GM23248 (cell line): ENCODE data around the gene QDPR. TPM values are rescaled to one million over a fixed set of nuclear protein-coding genes. Genes with fewer than 3 reads are reported as not detected.

ENCODE experiments used
- DNase-seq: peaks from one replicate; pipeline ENCODE4 v3.0.0-alpha.2; 2015
- H2AFZ ChIP-seq: fragments of 200-600 bp; sonication (generic); 2 replicates; pipeline ENCODE4 v1.6.1; 2016; ENCODE audit warnings: antibody characterized with exemption
- H3F3A ChIP-seq: fragments of 200-600 bp; sonication (generic); 2 replicates; pipeline ENCODE4 v1.6.1; 2016; ENCODE audit warnings: mild to moderate bottlenecking, antibody characterized with exemption, mixed run types; ENCODE audit not compliant: insufficient read depth
- H3K27ac ChIP-seq: fragments of 200-600 bp; sonication (generic); 2 replicates; pipeline ENCODE4 v1.5.1; 2016; ENCODE audit warnings: mild to moderate bottlenecking
- H3K27me3 ChIP-seq: fragments of 200-600 bp; sonication (generic); replicated peaks from 2 replicates; pipeline ENCODE4 v1.6.1; 2016; ENCODE audit warnings: mild to moderate bottlenecking; ENCODE audit not compliant: insufficient read depth
- H3K36me3 ChIP-seq: fragments of 200-600 bp; sonication (generic); 2 replicates; pipeline ENCODE4 v1.6.1; 2016; ENCODE audit warnings: low read depth, mild to moderate bottlenecking
- H3K4me1 ChIP-seq: fragments of 200-600 bp; sonication (generic); 2 replicates; pipeline ENCODE4 v1.6.1; 2016; ENCODE audit warnings: mild to moderate bottlenecking; ENCODE audit not compliant: insufficient read depth
- H3K4me2 ChIP-seq: fragments of 200-600 bp; sonication (generic); one replicate; pipeline ENCODE4 v1.6.1; 2016; ENCODE audit warnings: mild to moderate bottlenecking; ENCODE audit not compliant: unreplicated experiment
- H3K4me3 ChIP-seq: fragments of 200-600 bp; sonication (generic); 2 replicates; pipeline ENCODE4 v1.5.1; 2016; ENCODE audit warnings: mild to moderate bottlenecking
- H3K79me2 ChIP-seq: fragments of 200-600 bp; sonication (generic); 2 replicates; pipeline ENCODE4 v1.6.1; 2016; ENCODE audit warnings: mild to moderate bottlenecking; ENCODE audit not compliant: insufficient read depth
- H3K9ac ChIP-seq: fragments of 200-600 bp; sonication (generic); 2 replicates; pipeline ENCODE4 v1.6.1; 2016; ENCODE audit warnings: mild to moderate bottlenecking
- H3K9me2 ChIP-seq: fragments of 200-600 bp; sonication (generic); 2 replicates; pipeline ENCODE4 v1.6.1; 2016; ENCODE audit warnings: mixed run types, mild to moderate bottlenecking, moderate library complexity; ENCODE audit not compliant: insufficient read depth
- H3K9me3 ChIP-seq: fragments of 200-600 bp; sonication (generic); one replicate; pipeline ENCODE4 v1.6.1; 2017; ENCODE audit warnings: low read depth
- H4K20me1 ChIP-seq: fragments of 200-600 bp; sonication (generic); 2 replicates; pipeline ENCODE4 v1.6.0; 2016; ENCODE audit not compliant: insufficient read depth
- EZH2 ChIP-seq: fragments of 200-600 bp; sonication (generic); IDR thresholded peaks from 2 replicates; pipeline ENCODE4 v1.6.1; 2018; ENCODE audit warnings: antibody characterized with exemption, mild to moderate bottlenecking; ENCODE audit not compliant: insufficient read depth, poor library complexity, severe bottlenecking
- EZH2phosphoT487 ChIP-seq: fragments of 200-600 bp; sonication (generic); IDR thresholded peaks from 2 replicates; pipeline ENCODE4 v1.6.1; 2018; ENCODE audit warnings: antibody characterized with exemption, moderate library complexity, mild to moderate bottlenecking, low read depth; ENCODE audit not compliant: insufficient read depth
- WGBS, 2 experiments: methylation state at CpG; one replicate each; pipeline ENCODE4 v1.1.6; 2015 to 2017; ENCODE audit warnings: low lambda C conversion rate in 2 of 2, low coverage in 1 of 2; ENCODE audit errors: missing lambda C conversion rate in 2 of 2; 5-methylcytosine and 5-hydroxymethylcytosine counted together
- in situ Hi-C: fragments of 300-500 bp; cut with MboI; formaldehyde crosslinking; loops from 2 replicates; pipeline ENCODE4 v1.15.0; 2020
- polyA plus RNA-seq: library from polyadenylated mRNA; unstranded; fragments of >200 nt; fragmentation: Nextera tagmentation; extraction: Ambion mirVana; gene quantifications from 2 replicates; pipeline ENCODE4 v1.2.1, GENCODE V29; 2016
- total RNA-seq: library from RNA; depleted of rRNA; stranded (reverse); fragments of >200 nt; shearing (Covaris generic); gene quantifications from 2 replicates; pipeline ENCODE4 v1.2.3, GENCODE V29; 2014

The QDPR gene
- total and polyA plus RNA-seq, 2 experiments from 2014 or later = 13.9 to 40.4 TPM

DNA sequence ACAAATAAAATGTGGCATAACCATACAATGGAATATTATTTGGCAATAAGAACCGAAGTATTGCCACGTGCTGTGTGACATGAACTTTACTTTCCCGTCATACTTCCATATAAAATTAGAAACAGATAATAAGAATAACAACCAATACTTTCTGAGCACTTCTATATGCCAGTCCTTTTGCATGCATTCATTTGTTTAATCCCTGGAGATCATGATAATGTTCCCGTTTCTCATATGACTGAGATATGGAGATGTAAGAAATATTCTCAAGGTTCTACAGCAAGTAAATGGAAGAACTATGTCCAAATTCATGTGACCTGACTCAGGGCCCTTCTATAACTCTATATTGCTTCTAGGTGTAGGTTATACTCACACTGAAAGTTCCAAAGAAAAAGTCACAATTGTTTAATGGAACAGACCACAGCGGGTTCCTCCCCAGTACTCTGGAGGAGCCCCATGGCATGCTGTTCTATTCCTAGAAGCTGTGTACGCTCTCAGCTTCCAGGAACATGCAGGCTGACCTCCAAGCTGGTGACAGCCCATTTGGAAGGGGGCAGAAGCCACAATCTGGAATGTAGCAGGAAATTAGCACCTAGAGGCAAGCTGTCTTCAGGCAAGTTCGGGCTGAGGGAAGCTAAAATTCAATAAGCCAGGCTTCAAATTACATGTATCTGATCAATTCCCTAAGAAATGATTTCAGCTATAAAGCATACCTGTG, 31.5 kb downstream of the QDPR start:
- no peaks in the 10 kb centered on the region for H3K9me2 ChIP-seq
- whole genome bisulfite sequencing, 2 experiments = 81 to 82% methylated on average over 7 of the region's 7 CpGs
- DNase-seq = no peak
- H4K20me1 ChIP-seq = no peaks in the 10 kb centered on the region
- no peak overlapping the region for H3K4me2 ChIP-seq
- no peaks in the 10 kb centered on the region for H3K9me3 ChIP-seq
- no peaks in the 10 kb centered on the region for H3K27me3 ChIP-seq
- no peaks in the 10 kb centered on the region for H3K4me1 ChIP-seq
- no peak overlapping the region for H3K27ac ChIP-seq
- H3K4me3 ChIP-seq = no peak overlapping the region
- H2AFZ ChIP-seq = no peak overlapping the region
- no peak overlapping the region for H3K9ac ChIP-seq
- H3K79me2 ChIP-seq = no peaks in the 10 kb centered on the region
- H3F3A ChIP-seq = no peaks in the 10 kb centered on the region
- no peak for TF ChIP-seq EZH2
- no peak for TF ChIP-seq EZH2phosphoT487
- in situ Hi-C loops = no loop called here
- no peaks in the 10 kb centered on the region; the same call in 1 of the 2 replicates for H3K36me3 ChIP-seq

DNA sequence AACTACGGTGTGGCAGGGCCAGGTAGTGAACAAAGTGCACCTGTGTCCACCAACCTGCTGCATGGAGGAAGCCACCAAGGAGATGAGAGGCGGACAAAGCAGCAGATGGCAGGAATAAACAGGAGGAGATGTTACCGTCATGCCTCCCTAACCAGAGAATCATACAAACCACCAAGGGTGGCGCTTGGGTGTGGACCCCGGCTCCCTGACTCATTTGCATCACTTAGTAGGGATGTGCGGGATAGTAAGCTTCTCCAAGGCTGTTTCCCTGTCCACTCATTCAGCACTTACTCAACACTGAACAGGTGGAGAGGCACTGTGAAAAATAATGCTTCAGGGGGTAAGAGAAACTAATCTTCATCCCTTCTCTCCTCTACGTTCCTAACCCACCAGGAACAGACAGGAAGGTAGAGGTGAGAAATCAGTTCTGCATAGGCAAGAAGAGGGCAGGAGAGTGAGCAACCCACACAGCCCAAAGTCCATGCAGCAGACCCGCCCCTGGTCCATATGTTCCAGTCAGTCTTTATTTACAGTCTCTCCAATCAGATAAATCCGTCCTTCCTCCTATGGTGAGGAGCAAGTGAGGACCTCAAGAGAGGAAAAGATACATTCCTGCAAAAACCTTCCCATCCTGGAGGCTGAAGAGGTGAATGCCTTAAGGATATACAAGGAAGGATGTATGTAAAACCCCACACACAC, 34.0 kb downstream of the QDPR start:
- H3K9me2 ChIP-seq = no peaks in the 10 kb centered on the region
- H3K4me3 ChIP-seq = no peak overlapping the region
- no peak overlapping the region for H2AFZ ChIP-seq
- no peak for DNase-seq
- 86 to 87% methylated on average over 9 of the region's 9 CpGs for WGBS, 2 experiments
- no peak for TF ChIP-seq EZH2phosphoT487
- no peak for TF ChIP-seq EZH2
- H3K36me3 ChIP-seq = no peaks in the 10 kb centered on the region; the same call in 1 of the 2 replicates
- no peaks in the 10 kb centered on the region for H4K20me1 ChIP-seq
- H3K9ac ChIP-seq = no peak overlapping the region
- in situ Hi-C loops = no loop called here
- no peak overlapping the region for H3K27ac ChIP-seq
- no peaks in the 10 kb centered on the region for H3K4me1 ChIP-seq
- H3F3A ChIP-seq = no peaks in the 10 kb centered on the region
- H3K27me3 ChIP-seq = no peaks in the 10 kb centered on the region
- no peak overlapping the region for H3K4me2 ChIP-seq
- no peaks in the 10 kb centered on the region for H3K9me3 ChIP-seq
- H3K79me2 ChIP-seq = no peaks in the 10 kb centered on the region

DNA sequence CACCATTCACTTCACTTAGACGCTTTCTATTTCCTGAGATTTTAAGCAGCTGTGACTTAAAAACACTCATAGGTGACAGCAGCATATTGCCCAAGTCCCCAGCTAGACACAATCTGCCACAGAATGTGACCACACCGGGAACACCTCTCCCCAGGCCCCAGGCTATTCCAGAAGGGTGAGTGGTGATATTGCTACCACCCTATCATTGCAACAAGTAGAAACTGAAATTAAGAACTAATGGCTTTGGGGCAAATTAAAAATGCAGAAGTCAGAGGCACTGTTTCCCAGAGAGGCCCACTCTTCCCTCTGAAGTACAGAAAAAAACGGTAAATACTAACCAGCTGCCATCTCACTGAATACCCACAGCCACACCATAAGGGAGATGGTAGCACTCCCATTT, 35.0 kb downstream of the QDPR start:
- Histone ChIP-seq H3K4me2 (no peak overlapping the region), H3K27me3 (no peaks in the 10 kb centered on the region), H3F3A (no peaks in the 10 kb centered on the region), H3K9ac (no peak overlapping the region), H3K27ac (no peak overlapping the region), H2AFZ (no peak overlapping the region), H3K36me3 (no peaks in the 10 kb centered on the region), H4K20me1 (no peaks in the 10 kb centered on the region), H3K9me3 (no peaks in the 10 kb centered on the region), H3K4me1 (no peaks in the 10 kb centered on the region), H3K79me2 (no peaks in the 10 kb centered on the region), H3K9me2 (no peaks in the 10 kb centered on the region), H3K4me3 (no peak overlapping the region)
- 97 to 98% methylated on average over 3 of the region's 3 CpGs for WGBS, 2 experiments
- TF ChIP-seq EZH2phosphoT487 (no peak), EZH2 (no peak)
- DNase-seq = no peak
- in situ Hi-C loops = no loop called here

DNA sequence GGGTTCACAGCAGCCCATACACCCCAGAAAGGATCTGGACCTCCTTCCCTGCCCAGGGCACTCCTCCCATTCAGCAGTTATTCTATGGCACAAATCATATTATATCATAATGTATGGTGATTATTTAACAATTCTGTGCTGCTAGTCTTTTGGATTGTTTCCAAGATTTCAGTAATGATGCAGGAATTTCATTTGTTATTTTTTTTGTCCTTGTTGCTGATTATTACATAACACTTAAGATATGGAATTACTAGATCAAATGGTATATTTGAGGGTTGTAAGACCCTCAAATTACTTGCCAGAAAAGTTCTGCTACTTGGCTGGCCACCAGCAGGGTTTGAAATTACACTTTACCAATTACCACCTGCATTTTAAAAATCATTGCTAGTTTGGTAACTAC, 36.4 kb downstream of the QDPR start:
- H3K9me3 ChIP-seq = no peaks in the 10 kb centered on the region
- H3K4me2 ChIP-seq = no peak overlapping the region
- H3F3A ChIP-seq = no peaks in the 10 kb centered on the region
- peak; percentile 49 for DNase-seq
- no peaks in the 10 kb centered on the region for H3K4me1 ChIP-seq
- no peak overlapping the region for H3K27ac ChIP-seq
- no peak overlapping the region for H3K4me3 ChIP-seq
- H3K27me3 ChIP-seq = no peaks in the 10 kb centered on the region
- H4K20me1 ChIP-seq = no peaks in the 10 kb centered on the region
- no peaks in the 10 kb centered on the region for H3K79me2 ChIP-seq
- in situ Hi-C loops = no loop called here
- H3K36me3 ChIP-seq = no peaks in the 10 kb centered on the region
- H2AFZ ChIP-seq = no peak overlapping the region
- no peak overlapping the region for H3K9ac ChIP-seq
- TF ChIP-seq EZH2phosphoT487 = no peak
- TF ChIP-seq EZH2 = no peak
- H3K9me2 ChIP-seq = no peaks in the 10 kb centered on the region
